GM19397 (cell line): Measurements from ENCODE around the gene METTL13.
"Not testable (repeated sequence)": the region's sequence is repeated elsewhere in the genome, so short reads cannot be mapped to it uniquely, and the experiment has no call there.

ENCODE experiments used
- ATAC-seq: cut with Tn5 transposase; IDR thresholded peaks from one replicate; pipeline ENCODE4 v1.9.1; 2021; ENCODE audit warnings: mild to moderate bottlenecking, moderate library complexity; ENCODE audit not compliant: unreplicated experiment

The METTL13 gene

DNA sequence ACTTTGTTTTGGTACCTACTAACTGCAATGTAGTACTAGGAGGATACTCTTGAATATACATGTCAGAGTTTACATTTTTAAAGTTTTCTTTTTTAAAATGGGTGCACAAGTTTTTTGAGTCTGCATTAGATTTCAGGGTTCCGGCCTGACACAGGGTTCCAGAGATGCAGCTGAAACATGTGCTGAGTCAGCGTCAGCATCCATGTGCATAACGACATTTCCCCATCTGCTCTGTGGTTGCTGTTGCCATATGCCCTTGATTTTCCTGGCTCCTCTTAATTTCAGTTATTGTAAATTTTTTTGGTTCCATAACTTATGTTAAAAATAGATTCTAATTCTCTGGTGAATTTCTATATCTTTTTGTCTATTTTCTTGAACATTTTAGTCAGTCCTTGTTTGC, 12.3 kb upstream of the METTL13 start:
- ATAC-seq: no peak

DNA sequence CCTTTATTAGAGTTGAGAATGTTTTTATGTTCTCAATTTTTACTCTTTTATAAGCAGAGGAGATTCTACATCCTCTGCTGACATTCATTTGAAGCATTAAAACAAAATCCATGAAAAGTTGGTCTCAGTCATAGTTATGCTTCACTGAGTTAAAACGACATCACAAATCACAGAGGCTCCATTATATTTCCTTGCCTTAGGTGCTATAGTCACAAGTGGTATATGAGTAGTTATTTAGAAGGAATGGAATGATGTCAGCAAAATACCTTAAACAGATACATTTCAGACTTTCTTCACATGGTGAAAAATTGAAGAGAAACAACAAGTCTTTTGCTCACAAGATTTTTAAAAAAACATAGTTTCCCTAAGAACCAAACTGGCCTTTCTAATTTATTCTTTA, 11.7 kb upstream of the METTL13 start:
- ATAC-seq: no peak

DNA sequence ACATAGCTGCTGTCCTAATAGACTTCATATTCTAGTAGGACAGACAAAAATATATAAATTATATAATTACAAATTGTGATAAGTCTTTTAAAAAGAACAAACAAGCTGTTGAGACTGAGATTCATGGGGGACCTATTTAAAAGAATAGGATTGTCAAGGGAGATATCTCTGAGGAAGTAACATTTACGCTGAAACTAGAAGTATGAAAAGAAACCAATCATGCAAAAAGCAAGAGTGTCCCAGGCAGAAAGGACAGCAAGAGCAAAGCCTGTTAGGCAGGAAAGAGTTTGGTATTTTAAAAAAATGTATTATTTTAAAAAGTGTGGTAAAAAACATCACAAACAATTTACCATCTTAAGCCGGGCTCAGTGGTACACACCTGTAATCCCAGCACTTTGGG, 9.1 kb upstream of the METTL13 start:
- no peak for ATAC-seq

DNA sequence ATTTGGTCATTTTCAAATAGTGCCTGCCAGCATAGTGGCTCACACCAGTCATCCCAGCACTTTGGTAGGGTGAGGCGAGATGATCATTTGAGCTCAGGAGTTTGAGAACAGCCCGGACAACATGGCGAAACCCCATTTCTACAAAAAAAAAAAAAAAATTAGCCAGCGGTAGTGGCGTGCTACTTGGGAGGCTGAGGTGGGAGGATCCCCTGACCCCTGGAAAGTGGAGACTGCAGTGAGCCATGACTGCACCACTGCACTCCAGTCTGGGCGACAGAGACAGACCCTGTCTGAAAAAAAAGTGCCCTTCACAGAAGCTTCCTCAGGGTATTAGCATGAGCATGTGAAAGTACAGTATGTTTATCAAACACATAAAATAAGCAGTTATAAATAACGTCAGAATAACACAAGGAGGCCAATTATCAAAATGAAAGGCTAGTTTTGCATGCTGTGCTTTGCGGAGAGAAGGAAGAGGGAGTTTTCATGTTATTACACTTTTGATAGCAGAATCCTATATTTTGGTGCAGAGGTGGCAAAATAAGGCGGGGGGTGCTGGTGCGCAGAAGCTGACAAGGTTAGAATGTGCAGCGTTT, 781 bp upstream of the METTL13 start:
- no peak for ATAC-seq

DNA sequence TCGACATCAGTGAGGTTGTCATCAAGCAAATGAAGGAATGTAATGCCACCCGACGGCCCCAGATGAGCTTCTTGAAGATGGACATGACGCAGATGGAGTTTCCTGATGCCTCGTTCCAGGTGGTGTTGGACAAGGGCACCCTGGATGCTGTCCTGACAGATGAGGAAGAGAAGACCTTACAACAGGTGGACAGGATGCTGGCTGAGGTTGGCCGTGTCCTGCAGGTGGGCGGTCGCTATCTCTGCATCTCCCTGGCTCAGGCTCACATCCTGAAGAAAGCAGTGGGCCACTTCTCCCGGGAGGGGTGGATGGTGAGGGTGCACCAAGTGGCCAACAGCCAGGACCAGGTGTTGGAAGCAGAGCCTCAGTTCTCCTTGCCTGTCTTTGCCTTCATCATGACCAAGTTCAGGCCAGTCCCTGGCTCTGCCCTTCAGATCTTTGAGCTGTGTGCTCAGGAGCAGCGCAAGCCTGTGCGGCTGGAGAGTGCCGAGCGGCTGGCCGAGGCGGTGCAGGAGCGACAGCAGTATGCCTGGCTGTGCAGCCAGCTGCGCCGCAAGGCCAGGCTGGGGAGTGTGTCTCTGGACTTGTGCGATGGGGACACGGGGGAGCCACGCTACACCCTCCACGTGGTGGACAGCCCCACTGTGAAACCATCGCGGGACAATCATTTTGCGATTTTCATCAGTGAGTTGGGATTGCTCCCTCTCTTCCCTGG, 2.5 kb downstream of the METTL13 start:
- no peak for ATAC-seq

DNA sequence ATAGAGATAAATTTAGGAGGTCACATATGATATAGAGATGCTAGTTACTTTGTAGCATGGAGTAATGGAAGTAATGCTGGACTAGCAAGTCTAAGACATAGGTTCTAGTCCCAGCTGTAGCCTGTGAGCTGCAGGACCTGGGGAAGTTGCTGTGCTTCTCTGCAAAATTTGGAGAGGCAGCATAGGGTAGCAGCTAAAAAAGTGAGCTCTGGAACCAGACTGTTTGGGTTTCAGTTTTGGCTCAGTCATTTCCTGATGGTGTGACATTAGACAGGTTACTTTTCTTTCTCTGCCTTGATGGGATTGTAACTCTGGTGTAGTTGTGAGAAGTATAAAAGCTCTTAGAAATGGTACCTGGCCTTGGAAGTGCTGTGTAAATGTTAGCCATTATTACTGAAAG, 3.3 kb downstream of the METTL13 start:
- no peak for ATAC-seq

DNA sequence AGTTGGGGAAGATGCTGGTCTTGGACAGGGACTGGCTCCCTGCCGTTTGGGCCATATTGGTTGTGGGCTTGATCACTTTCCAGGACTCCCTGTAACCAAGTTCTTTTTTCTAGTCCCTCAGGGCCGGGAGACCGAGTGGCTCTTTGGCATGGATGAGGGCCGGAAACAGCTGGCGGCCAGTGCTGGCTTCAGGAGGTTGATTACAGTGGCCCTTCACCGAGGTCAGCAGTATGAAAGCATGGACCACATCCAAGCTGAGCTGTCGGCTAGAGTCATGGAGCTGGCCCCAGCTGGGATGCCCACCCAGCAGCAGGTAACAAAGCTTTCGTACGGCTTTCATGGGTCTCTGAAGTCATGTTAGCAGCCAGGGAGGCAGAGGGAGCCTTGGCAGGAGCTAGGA, 4.3 kb downstream of the METTL13 start:
- no peak for ATAC-seq

DNA sequence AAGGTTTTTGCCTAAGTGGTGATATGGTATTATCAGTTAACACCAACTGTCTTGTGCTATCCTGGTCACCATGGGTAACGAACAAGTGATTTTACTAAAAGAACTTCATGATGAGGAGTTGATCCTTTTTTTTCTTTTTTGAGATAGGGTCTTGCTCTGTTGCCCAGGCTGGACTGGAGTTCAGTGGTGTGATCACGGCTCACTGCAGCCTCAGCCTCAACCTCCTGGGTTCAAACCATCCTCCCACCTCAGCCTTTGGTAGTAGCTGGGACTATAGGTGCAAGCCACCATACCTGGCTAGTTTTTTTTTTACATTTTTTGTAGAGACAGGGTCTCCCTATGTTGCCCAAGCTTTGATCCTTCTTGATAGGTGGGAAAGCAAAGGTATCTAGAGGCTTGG, 5.1 kb downstream of the METTL13 start:
- no peak for ATAC-seq

DNA sequence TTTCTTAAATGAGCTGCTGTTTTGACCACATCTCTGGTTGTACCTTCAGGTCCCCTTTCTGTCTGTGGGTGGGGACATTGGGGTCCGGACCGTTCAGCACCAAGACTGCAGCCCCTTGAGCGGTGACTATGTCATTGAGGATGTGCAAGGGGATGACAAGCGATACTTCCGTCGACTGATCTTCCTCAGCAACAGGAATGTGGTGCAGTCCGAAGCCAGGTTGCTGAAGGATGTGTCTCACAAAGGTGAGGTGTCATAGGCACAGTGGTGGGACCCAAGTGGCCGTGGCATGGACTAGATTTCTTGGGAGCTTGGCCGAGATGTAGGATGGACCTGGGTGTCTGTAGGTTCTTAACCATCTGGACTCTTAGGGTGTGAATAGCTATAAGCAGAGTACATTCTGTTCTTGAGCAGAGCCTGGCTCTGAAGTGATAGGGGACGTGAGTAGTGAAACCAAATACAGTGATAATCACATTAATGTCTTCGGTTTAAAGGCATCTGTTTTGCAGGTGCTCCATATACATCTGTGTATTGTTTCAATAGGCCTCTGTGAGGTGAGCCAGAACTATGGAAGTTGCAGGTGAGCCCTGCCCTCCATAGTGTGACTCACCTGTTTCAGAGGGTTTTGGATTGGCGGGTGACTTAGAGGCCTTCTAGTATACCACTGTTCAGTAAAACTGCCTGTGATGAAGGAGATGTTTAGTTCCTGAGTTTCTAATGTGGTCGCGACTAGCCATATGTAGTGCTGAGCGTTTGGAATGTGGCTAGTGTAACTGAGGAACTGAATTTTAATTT, 6.4 kb downstream of the METTL13 start:
- ATAC-seq: no peak

DNA sequence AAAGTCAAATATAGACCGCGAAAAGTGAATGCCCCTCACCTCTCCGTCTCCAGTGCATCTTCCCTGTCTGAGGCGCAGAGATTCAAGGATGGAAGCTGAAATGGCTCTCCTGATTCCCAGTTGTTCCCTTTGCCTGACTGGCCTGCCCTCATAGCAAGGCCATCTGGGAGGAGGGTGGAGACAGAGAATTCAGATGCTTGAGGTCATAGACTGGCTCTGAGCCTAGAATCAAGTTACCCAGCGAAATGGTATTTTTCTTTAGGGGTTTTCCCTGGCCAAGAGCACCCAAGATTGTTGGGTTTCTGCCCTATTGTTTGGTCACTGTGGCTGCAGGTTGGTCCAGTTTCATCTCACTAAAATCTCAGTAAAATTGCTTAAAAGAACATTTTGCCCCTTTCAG, 7.2 kb downstream of the METTL13 start:
- ATAC-seq: no peak

DNA sequence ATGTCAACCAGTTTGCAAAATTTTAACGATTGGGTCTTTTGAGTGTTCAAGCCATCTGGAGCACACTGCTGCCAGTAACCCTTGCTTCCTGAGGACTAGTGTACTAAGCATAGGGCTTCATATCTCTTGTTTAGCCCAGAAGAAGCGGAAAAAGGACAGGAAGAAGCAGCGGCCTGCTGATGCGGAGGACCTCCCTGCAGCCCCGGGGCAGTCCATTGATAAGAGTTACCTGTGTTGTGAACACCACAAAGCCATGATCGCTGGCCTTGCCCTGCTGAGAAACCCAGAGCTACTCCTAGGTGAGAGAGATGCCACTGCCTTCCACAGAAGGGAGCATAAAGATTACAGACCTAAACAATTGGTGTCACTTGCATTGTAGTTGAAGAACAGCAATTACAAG, 8.9 kb downstream of the METTL13 start:
- ATAC-seq: no peak

DNA sequence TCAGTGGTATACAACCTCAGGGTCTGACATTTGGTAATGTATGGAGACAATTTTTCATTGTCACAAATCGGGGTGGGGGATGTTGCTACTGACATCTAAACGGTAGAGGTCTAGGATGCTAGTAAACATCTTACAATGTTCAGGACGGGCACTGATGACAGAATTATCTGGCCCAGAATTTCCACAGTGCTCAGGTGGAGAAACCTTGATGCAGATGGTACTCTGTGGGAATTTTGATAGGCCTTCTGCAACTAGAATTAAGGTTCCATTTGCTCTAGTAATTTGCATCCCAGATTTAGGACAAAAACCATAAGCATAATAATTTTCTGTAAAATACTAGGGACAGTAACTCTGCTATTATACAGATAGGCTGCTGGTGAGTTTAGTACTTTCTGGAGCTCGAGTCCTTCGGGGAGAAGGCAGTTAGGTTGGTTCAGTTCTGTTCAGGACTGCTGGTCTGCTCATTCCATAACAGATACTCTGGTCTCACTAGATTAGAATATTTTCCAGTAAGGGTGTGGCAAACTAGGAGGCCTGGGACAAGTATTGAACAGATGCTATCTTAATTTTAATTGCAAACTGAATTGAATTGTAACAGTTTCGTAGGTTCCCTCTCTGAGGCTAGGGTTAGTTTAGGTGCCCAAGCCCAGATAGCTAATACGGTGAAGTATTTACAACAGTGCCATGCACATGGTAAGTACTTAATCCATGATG, 11.4 kb downstream of the METTL13 start:
- ATAC-seq: no peak

DNA sequence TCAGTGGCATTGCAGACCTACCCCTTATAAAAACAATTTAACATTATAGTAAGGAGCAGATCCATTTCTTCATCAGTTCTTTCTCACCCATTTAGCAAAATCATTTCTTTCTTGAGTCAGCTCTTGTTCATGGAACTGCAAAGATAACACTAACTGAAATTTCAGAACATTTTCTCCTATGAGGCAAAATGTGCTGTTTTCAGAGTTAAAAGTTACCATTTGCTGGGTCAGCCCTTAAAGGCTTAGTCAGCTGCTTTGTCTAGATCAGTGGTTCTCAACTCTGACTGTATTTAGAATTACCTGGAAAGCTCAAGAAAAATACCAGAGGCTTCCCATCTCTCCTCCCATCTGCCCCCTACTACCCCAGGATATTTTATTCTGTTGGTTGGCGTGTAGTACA, 12.2 kb downstream of the METTL13 start:
- no peak for ATAC-seq

DNA sequence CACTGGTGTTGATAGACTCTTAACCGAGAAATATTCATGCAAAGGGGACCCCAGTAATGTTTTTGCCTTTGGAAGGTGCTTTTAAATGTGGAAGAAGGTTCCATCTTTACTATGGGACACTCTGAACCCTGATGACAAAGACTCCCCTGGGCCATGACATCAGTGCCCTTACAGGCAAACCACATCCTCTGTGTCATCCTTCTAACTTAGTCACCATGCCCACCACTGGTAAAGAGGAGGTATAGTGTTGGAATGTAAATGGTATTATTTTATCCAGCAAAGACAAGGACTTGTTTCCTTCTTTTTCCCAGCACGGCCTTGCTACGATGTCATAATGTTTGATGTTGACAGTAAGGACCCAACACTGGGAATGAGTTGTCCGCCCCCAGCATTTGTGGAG, 12.6 kb downstream of the METTL13 start:
- ATAC-seq: no peak

DNA sequence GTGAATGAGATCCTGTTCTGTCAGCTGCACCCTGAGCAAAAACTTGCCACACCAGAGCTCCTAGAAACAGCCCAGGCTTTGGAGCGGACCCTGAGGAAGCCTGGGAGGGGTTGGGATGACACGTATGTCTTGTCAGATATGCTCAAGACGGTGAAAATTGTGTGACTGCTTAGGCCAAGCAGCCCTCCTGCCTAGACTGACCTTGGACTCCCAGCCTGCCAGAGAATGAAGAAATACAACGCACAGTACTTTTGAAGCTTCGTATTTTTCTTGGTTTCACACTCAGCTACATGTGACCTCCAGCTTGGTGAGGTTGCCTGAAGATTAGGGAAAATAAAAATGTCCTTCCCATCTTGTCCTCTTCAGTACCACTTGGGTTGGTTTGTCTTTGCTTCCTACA, 15.1 kb downstream of the METTL13 start:
- no peak for ATAC-seq

DNA sequence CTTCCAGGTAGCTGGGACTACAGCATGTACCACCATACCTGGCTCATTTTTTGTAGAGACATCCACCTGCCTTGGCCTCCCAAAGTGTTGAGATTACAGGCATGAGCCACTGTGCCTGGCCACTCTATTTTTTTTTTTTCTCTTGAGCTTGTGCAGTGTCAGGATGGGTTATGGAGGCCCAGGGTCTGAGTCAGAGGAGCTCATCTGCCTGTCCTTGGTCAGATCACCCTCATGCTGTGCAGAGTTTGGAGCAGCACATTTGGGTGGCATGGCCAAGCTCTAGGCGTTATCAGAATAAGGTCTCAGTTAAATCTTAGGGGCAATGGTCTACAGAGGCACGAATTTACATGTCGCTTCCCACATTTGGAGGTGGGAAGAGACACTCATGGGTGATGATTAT, 16.9 kb downstream of the METTL13 start:
- ATAC-seq: no peak

DNA sequence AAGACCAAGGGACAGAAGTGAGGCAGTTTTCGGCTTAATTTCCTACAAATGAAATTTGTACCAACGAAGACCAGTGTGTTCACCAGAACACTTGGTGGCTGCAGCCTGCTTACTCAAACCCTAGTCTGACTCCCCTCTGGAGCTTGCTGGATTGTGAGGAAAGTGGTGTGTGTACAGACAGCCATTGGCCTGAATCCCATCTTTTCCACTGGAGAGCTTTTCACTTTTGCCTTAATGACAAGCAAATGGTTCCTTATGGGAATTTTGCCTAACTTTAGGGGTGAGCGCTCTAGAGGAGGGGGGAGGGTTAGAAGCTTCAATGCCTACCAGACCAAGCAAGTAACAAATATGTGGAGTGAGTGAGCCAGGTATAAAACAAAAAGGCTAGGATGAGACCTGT, 17.3 kb downstream of the METTL13 start:
- no peak for ATAC-seq

DNA sequence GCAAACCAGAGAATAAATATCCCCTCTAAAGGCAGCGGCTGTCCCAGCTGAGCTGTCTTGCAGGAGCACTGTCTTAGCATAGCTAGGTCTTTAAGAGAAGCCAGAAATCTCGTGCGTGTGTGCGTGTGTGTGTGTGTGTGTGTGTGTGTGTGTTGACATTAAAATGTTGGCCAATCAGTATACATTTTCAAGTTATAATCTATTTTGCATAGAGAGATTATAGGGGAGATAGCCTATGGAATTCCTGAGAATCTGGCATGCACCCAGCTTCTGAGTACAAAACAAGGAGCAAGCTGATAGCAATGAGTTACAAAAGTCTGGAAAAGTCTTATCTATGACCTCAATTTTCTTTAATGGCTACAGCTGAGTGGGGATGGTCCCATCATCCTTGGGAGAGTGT, 17.7 kb downstream of the METTL13 start:
- no peak for ATAC-seq

DNA sequence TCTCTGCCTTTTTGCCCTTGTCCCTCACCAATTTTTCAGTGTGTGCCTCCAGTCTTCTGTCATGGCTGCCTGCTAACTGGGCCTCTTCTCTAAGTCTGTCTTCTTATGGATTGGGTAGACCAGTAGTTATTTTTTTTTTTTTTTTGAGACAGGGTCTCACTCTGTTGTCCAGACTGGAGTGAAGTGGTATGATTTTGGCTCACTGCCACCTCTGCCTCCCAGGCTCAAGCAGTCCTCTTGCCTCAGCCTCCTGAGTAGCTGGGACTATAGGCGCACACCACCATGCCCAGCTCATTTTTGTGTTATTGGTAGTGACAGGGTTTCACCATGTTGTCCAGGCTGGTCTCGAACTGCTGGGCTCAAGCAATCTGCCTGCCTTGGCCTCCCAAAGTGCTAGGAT, 18.2 kb downstream of the METTL13 start:
- ATAC-seq: not testable (repeated sequence)

DNA sequence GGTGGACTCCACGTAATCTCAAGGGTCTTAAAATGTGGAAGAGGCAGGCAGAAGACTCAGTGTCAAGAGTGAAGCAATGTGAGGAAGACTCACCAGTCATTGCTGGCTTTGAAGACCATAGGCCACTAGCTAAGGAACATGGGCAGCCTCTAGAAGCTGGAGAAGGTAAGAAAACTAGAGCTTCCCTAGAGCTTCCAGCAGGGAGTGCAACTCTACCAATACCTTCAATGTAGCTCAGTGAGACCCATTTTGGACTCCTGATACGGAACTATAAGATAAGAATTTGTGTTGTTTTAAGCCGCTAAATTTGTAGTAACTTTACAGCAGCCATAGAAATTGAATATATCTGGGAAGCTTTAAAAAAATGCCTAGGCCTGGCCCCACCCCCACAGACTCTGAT, 18.9 kb downstream of the METTL13 start:
- ATAC-seq: no peak

DNA sequence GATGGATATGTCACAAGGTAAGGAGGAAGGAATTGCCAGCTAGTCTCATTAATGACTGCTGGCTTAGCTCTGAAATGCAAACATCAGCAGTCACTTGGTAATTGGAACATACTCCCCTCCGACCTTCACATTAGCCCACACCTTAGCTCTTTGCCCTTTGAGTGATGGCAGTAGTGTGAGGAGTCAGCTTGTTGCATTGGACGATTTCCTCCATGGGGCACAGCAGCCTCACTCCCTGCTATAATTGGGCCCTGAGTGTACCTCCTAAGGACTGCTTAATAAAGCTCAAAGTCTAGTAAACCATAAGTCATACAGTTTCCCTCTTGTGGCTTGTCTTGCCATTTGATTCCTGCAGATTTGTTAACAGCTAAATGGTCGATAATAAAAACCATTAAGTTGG, 19.4 kb downstream of the METTL13 start:
- ATAC-seq: no peak

DNA sequence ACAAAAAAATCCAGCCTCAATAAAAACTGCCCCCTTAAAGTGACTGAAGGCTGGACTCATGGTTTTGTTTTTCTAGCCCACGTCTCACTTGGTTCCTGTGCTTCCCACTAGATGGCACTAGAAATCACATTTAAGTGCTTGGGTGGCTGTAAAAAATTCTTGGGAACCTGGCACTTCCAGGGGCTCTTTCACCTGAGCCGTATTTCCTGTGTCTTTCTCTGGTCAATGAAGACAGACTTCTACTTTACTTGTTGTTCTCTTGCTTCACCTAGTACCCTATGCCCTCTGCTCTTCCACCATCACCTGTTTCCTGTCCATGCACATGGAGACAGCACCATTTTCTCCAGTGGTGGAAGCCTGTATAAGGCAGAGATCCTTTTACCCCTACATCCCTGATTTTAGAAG, 20.0 kb downstream of the METTL13 start:
- no peak for ATAC-seq
